Stomach (tissue), 4 donors: ENCODE measurements around the gene CCHCR1.

Source experiments
- CTCF ChIP-seq, 7 experiments: fragments of 450-650 bp in 4 of 7; fragments of 200-600 bp in 3 of 7; sonication (generic) in 3 of 7; IDR thresholded peaks; one replicate each; pipeline ENCODE4 v1.5.1; 2016 to 2019; ENCODE audit warnings: antibody characterized with exemption in 7 of 7, control low read depth in 2 of 7, mild to moderate bottlenecking in 1 of 7
- EP300 ChIP-seq: sonication (generic); formaldehyde crosslinking; IDR thresholded peaks from one replicate; pipeline ENCODE4 v1.6.1; 2017; ENCODE audit warnings: antibody characterized with exemption
- POLR2A ChIP-seq, 4 donors: fragments of 450-650 bp; IDR thresholded peaks; one replicate each; pipeline ENCODE4 v1.6.1; 2016; ENCODE audit warnings: antibody characterized with exemption in 4 of 4, control low read depth in 2 of 4, mild to moderate bottlenecking in 1 of 4, moderate library complexity in 1 of 4
- POLR2AphosphoS5 ChIP-seq, 3 donors: sonication (generic); formaldehyde crosslinking; IDR thresholded peaks; one replicate each; pipeline ENCODE4 v1.6.1; 2016; ENCODE audit warnings: antibody characterized with exemption in 3 of 3

GRCh38 chr6:31168606-31169005, 11.0 kb upstream of the CCHCR1 start:
- TF ChIP-seq CTCF (IDR thresholded peaks at IDR 0.05) (no peak), EP300 (no peak), POLR2AphosphoS5 (IDR thresholded peaks at IDR 0.05) (no peak), POLR2A (IDR thresholded peaks at IDR 0.05) (no peak)
